GM12878 (cell line): ENCODE results near the gene EIF4E1B. TPM values are rescaled to one million over a fixed set of nuclear protein-coding genes. Genes with fewer than 3 reads are reported as not detected.

ENCODE experiments used
- SMAD5 ChIP-seq: IDR thresholded peaks from 2 replicates; pipeline ENCODE4 v1.6.1; 2016; ENCODE audit warnings: antibody characterized with exemption, low read depth
- ZNF384 ChIP-seq: IDR thresholded peaks from 2 replicates; pipeline ENCODE4 v1.6.1; 2012; ENCODE audit warnings: low read depth, mild to moderate bottlenecking, low read length, improper control_type of control experiment, borderline replicate concordance
- polyA plus RNA-seq, 11 experiments: library from polyadenylated mRNA; depleted of rRNA in 4 of 11; unstranded in 6 of 11; stranded (reverse) in 5 of 11; fragments of >200 nt; fragmentation: Nextera tagmentation in 4 of 11; fragmentation: Illumina TruSeq in 1 of 11; extraction: Ambion mirVana in 4 of 11; extraction: Trizol in 1 of 11; gene quantifications; 1 replicate in 1 of 11; 2 replicates in 10 of 11; pipeline versions ENCODE4 v1.2.1 to v1.2.3, GENCODE V29; 2011 to 2016; ENCODE audit warnings: inconsistent platforms in 2 of 11, missing spikeins in 2 of 11, low read depth in 1 of 11
- total RNA-seq, 4 experiments: library from RNA; depleted of rRNA in 3 of 4; stranded (reverse); fragments of >200 nt in 3 of 4; fragmentation: Illumina TruSeq in 1 of 4; extraction: Trizol in 1 of 4; gene quantifications; 2 replicates each; pipeline versions ENCODE4 v1.2.1 to v1.2.3, GENCODE V29; 2013 to 2021
- TF ChIP-seq, protein P1 (sequence below): IDR thresholded peaks from 2 replicates; pipeline ENCODE4 v1.6.1; 2012; ENCODE audit warnings: mild to moderate bottlenecking, low read depth, low read length
- TF ChIP-seq, protein P2 (sequence below): fragments of 450-650 bp; IDR thresholded peaks from 2 replicates; pipeline ENCODE4 v1.6.1; 2017; ENCODE audit warnings: mild to moderate bottlenecking

Gene EIF4E1B
- total and polyA plus RNA-seq, 10 of the 15 experiments (the other 5 are each of a cell fraction or from before 2014, with no cell fraction given): not detected

DNA sequence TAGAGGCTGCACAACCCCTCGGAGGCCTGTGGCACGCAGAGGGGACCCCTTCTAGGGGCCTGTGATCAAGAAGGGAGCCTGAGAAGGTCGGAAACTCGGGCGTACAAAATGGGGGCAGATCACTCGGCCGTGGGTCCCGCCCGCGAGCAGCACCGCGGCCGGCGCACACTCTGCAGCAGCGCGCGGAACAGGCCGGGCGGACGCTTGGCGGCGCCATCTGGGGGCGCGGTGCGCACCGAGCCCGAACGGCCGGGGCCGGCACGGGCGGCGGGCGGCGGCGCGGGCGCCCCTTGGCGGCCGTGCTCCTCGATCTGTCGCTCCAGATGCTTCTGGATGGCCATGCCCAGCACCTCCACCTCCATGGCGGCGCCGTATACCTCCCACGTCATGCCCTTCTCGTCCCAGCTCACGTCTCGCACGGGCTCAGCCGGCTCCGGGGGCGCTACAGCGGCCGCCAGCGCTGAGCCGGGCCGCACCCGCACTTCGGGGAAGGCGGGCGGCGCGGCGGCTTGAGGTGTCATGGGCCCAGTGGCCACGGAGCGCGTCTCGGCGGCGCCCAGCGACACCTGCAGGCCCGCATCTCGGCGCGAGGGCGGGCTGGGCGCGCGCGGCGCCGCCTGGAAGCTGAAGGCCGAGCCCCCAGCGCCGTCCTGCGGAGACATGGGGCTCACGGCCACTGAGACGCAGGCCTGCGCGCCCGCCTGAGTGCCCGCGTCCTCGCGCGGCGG is 33.6 kb upstream of the EIF4E1B start (continued):
- TF ChIP-seq, protein P1, sequence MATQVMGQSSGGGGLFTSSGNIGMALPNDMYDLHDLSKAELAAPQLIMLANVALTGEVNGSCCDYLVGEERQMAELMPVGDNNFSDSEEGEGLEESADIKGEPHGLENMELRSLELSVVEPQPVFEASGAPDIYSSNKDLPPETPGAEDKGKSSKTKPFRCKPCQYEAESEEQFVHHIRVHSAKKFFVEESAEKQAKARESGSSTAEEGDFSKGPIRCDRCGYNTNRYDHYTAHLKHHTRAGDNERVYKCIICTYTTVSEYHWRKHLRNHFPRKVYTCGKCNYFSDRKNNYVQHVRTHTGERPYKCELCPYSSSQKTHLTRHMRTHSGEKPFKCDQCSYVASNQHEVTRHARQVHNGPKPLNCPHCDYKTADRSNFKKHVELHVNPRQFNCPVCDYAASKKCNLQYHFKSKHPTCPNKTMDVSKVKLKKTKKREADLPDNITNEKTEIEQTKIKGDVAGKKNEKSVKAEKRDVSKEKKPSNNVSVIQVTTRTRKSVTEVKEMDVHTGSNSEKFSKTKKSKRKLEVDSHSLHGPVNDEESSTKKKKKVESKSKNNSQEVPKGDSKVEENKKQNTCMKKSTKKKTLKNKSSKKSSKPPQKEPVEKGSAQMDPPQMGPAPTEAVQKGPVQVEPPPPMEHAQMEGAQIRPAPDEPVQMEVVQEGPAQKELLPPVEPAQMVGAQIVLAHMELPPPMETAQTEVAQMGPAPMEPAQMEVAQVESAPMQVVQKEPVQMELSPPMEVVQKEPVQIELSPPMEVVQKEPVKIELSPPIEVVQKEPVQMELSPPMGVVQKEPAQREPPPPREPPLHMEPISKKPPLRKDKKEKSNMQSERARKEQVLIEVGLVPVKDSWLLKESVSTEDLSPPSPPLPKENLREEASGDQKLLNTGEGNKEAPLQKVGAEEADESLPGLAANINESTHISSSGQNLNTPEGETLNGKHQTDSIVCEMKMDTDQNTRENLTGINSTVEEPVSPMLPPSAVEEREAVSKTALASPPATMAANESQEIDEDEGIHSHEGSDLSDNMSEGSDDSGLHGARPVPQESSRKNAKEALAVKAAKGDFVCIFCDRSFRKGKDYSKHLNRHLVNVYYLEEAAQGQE: no peak
- TF ChIP-seq ZNF384 (no peak), SMAD5 (no peak)
- TF ChIP-seq, protein P2, sequence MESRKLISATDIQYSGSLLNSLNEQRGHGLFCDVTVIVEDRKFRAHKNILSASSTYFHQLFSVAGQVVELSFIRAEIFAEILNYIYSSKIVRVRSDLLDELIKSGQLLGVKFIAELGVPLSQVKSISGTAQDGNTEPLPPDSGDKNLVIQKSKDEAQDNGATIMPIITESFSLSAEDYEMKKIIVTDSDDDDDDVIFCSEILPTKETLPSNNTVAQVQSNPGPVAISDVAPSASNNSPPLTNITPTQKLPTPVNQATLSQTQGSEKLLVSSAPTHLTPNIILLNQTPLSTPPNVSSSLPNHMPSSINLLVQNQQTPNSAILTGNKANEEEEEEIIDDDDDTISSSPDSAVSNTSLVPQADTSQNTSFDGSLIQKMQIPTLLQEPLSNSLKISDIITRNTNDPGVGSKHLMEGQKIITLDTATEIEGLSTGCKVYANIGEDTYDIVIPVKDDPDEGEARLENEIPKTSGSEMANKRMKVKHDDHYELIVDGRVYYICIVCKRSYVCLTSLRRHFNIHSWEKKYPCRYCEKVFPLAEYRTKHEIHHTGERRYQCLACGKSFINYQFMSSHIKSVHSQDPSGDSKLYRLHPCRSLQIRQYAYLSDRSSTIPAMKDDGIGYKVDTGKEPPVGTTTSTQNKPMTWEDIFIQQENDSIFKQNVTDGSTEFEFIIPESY: no peak
